ENCODE measurements around the gene HLCS.

The HLCS gene

GRCh38 chr21:36985751-36986594, 19.5 kb upstream of the HLCS start:
- DNase-seq (ENCODE audit: low spot score): no peak

GRCh38 chr21:36981977-36982700, 15.7 kb upstream of the HLCS start:
- DNase-seq (ENCODE audit: low spot score): no peak

- DNase-seq (ENCODE audit: low spot score): no peak
Measured at GRCh38 chr21:36981049-36981391, 14.6 kb upstream of the HLCS start.

- peak; percentile 46 for DNase-seq (ENCODE audit: low spot score)
Measured at GRCh38 chr21:36980280-36981048, 14.0 kb upstream of the HLCS start.

- DNase-seq (ENCODE audit: low spot score): peak; percentile 45
Measured at GRCh38 chr21:36976882-36977651, 10.6 kb upstream of the HLCS start.

GRCh38 chr21:36976228-36976861, 9.9 kb upstream of the HLCS start:
- DNase-seq (ENCODE audit: low spot score): no peak

GRCh38 chr21:36974851-36975192, 8.4 kb upstream of the HLCS start:
- DNase-seq (ENCODE audit: low spot score): no peak

- no peak for DNase-seq (ENCODE audit: low spot score)
Measured at GRCh38 chr21:36973986-36974850, 7.7 kb upstream of the HLCS start.

GRCh38 chr21:36968976-36969375, 2.5 kb upstream of the HLCS start:
- no peak for DNase-seq (ENCODE audit: low spot score)

GRCh38 chr21:36968414-36968813, 1.9 kb upstream of the HLCS start:
- no peak for DNase-seq (ENCODE audit: low spot score)

GRCh38 chr21:36966821-36967768, 626 bp upstream of the HLCS start:
- no peak for DNase-seq (ENCODE audit: low spot score)

- DNase-seq (ENCODE audit: low spot score): no peak
Measured at GRCh38 chr21:36965720-36966065, 776 bp downstream of the HLCS start.

GRCh38 chr21:36964827-36965719, 1.4 kb downstream of the HLCS start:
- DNase-seq (ENCODE audit: low spot score): no peak

GRCh38 chr21:36964398-36964797, 2.1 kb downstream of the HLCS start:
- DNase-seq (ENCODE audit: low spot score): no peak

- DNase-seq (ENCODE audit: low spot score): no peak
Measured at GRCh38 chr21:36962098-36962780, 4.2 kb downstream of the HLCS start.

GRCh38 chr21:36960676-36961284, 5.7 kb downstream of the HLCS start:
- no peak for DNase-seq (ENCODE audit: low spot score)

GRCh38 chr21:36959020-36959835, 7.2 kb downstream of the HLCS start:
- no peak for DNase-seq (ENCODE audit: low spot score)
